Measurements from ENCODE around the gene NOTCH1.

DNA sequence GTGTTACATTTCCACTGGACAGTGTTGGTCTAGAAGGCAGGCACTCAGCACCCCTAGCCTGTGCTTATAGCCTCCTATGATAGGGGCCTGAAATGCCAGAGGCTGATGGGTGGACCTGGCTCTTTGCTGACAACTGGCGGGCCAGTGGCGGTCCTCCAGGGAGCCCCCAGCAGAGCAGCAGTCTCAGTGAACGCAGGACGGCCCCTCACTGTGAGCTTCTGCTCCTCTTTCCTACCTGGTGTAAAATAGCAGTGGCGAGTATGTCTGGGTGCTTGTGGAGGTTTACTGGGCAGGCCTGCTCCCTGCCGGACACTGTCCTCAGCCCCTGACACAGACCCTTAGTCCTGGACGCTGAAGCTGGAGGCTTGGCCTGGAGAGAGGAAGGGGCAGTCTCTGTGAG lies 59.7 kb downstream of the NOTCH1 start:
- TF ChIP-seq CTCF (IDR thresholded peaks at IDR 0.05; ENCODE audit: low read depth, low read length) (no peak), EZH2phosphoT487 (IDR thresholded peaks at IDR 0.05; ENCODE audit: low read depth) (no peak)
